B cell (primary cell): ENCODE measurements around the gene DAPP1.

ENCODE experiments used
- CTCF ChIP-seq: fragments of 200-600 bp; IDR thresholded peaks from one replicate; pipeline ENCODE4 v1.8.0; 2022; ENCODE audit warnings: antibody characterized with exemption, mild to moderate bottlenecking
- EZH2 ChIP-seq: IDR thresholded peaks from 2 replicates; pipeline ENCODE4 v1.6.1; 2012; ENCODE audit warnings: borderline replicate concordance, low read depth, mild to moderate bottlenecking, moderate library complexity, low read length; ENCODE audit not compliant: insufficient read depth, poor library complexity, severe bottlenecking

- TF ChIP-seq CTCF (no peak), EZH2 (no peak)
Measured at GRCh38 chr4:99848591-99849001, 32.0 kb downstream of the DAPP1 start.
